KOPT-K1 (cell line): ENCODE results near the gene SCAMP3.
A peak's percentile ranks its signal among the peaks of the same experiment; 100 is the strongest.
"Not testable (repeated sequence)": the region's sequence is repeated elsewhere in the genome, so short reads cannot be mapped to it uniquely, and the experiment has no call there.

Source experiments
- H3K27ac ChIP-seq: fragments of 200-600 bp; sonication (generic); 2 replicates; pipeline ENCODE4 v1.5.1; 2016; ENCODE audit warnings: antibody characterized with exemption, mild to moderate bottlenecking, low read depth, low read length; ENCODE audit not compliant: poor library complexity, severe bottlenecking
- H3K36me3 ChIP-seq: fragments of 200-600 bp; sonication (generic); 2 replicates; pipeline ENCODE4 v1.5.1; 2017; ENCODE audit warnings: antibody characterized with exemption, mild to moderate bottlenecking, low read length, moderate library complexity; ENCODE audit not compliant: insufficient read depth
- H3K9me3 ChIP-seq: fragments of 200-600 bp; sonication (generic); 2 replicates; pipeline ENCODE4 v1.5.1; 2017; ENCODE audit warnings: antibody characterized with exemption, low read length, mild to moderate bottlenecking; ENCODE audit not compliant: insufficient read depth, poor library complexity, severe bottlenecking

The SCAMP3 gene

GRCh38 chr1:155233502-155233901 lies 28.7 kb downstream of the SCAMP3 start:
- H3K27ac ChIP-seq, H3K9me3 ChIP-seq: not testable (repeated sequence)
- H3K36me3 ChIP-seq, result peaks cover 28% of the 10 kb centered on the region; the same call in 1 of the 2 replicates

GRCh38 chr1:155232001-155232978 lies 29.9 kb downstream of the SCAMP3 start:
- not testable (repeated sequence) for H3K27ac ChIP-seq, H3K9me3 ChIP-seq
- H3K36me3 ChIP-seq, result peaks cover 20% of the 10 kb centered on the region; the same call in 1 of the 2 replicates

DNA sequence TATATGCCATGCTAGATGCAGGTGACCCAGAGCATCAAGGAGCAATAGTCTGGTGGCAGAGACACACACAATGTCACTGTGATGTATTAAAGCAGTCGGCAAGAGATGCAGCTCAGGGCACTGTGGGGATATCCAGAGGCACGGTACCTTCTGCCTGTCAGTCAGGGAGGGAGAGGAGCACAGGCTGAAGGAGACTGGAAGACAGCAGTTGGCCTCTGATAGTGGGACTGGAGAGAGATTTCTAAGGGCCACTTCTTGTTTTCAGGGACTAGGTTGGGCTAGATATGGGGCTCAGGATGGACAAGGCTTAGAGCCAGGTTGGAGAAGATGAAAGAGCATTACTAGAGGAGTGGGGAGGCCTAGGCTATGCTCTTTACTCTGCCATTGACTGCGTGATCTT lies 30.9 kb downstream of the SCAMP3 start:
- H3K27ac ChIP-seq, H3K9me3 ChIP-seq: not testable (repeated sequence)

GRCh38 chr1:155228096-155228427 lies 34.1 kb downstream of the SCAMP3 start:
- H3K27ac ChIP-seq, result peak overlapping the region; percentile 97

More for the DNA sequence above, 30.9 kb downstream of the SCAMP3 start:
- peaks cover 11% of the 10 kb centered on the region; the same call in 1 of the 2 replicates for H3K36me3 ChIP-seq

GRCh38 chr1:155227261-155228095 lies 34.7 kb downstream of the SCAMP3 start:
- Histone ChIP-seq H3K9me3 (no peaks in the 10 kb centered on the region), H3K27ac (peak overlapping the region; percentile 97), H3K36me3 (peaks cover 25% of the 10 kb centered on the region; the same call in 1 of the 2 replicates)

More at GRCh38 chr1:155228096-155228427, 34.1 kb downstream of the SCAMP3 start:
- Histone ChIP-seq H3K9me3 (no peaks in the 10 kb centered on the region), H3K36me3 (peaks cover 25% of the 10 kb centered on the region; the same call in 1 of the 2 replicates)

DNA sequence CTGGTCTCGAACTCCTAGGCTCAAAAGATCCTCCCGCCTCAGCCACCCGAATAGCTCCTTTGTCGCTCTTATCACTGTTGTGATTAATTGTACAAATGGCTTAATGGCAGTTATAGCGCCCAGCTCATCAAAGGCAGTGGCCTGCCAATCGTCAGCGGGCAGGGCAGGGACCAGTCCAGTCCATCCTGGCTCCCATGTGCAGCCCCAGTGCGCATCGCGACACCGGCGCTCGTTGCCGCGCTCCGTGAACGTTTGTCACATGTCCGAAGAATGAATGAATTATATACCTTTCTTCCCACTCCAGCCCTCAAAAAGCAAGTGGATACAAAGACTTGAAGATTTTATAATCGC lies 35.3 kb downstream of the SCAMP3 start:
- no peaks in the 10 kb centered on the region for H3K9me3 ChIP-seq
- H3K27ac ChIP-seq, result peak overlapping the region; percentile 97
- peaks cover 25% of the 10 kb centered on the region; the same call in 1 of the 2 replicates for H3K36me3 ChIP-seq

- Histone ChIP-seq H3K36me3 (peaks cover 25% of the 10 kb centered on the region; the same call in 1 of the 2 replicates), H3K27ac (peak overlapping the region; percentile 97), H3K9me3 (no peaks in the 10 kb centered on the region)
Observed at GRCh38 chr1:155226188-155226909, 35.8 kb downstream of the SCAMP3 start.

GRCh38 chr1:155225404-155225759 lies 36.8 kb downstream of the SCAMP3 start:
- Histone ChIP-seq H3K36me3 (peaks cover 25% of the 10 kb centered on the region; the same call in 1 of the 2 replicates), H3K27ac (peak overlapping the region; percentile 97)
- H3K9me3 ChIP-seq, result not testable (repeated sequence)

DNA sequence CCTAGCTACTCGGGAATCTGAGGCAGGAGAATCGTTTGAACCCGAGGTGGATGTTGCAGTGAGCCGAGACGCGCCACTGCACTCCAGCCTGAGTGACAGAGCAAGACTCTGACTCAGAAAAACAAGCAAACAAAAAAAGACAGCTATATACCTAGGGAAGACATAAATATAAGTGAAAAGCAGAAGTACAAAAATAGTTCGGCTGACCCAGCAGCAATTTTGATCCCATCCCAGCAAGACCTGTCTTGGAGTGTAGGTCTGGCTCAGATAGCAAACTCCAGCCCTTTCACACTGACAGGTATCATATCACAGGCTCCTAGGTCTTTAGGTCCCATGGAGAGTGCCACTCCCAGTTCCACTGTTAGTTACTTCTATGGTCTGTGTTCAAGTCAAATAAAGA lies 39.1 kb downstream of the SCAMP3 start:
- H3K27ac ChIP-seq, result no peak overlapping the region

DNA sequence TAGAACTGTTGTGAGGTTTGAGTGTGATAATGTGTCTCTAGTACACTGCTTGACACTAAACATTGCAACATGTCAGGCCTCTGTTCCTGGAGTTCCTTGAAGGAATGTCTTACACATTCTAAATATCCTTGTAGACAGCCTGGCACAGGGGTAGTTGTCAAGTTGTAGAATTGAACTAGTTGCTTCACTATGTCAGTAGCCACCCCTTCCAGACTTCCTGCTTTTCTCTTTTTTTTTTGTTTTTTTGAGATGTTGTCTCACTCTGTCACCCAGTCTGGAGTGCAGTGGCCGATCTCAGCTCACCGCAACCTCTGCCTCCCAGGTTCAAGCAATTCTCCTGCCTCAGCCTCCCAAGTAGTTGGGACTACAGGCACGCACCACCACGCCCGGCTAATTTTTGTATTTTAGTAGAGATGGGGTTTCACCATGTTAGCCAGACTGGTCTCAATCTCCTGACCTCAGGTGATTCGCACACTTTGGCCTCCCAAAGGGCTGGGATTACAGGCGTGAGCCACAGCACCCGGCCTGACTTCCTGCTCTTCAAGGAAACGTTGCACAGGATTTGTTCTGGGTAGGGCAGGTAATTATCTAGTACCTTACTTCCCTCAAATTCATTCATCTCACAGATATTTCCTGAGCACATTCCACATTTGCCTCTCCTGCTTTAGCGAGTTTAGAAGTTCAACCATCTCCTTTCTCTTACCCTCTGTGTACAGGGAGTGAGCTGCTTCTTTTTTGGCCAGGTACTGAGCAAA lies 41.8 kb downstream of the SCAMP3 start:
- not testable (repeated sequence) for H3K9me3 ChIP-seq, H3K27ac ChIP-seq
- H3K36me3 ChIP-seq, result peaks cover 33% of the 10 kb centered on the region; the same call in 1 of the 2 replicates

More for the DNA sequence above, 39.1 kb downstream of the SCAMP3 start:
- Histone ChIP-seq H3K9me3 (no peaks in the 10 kb centered on the region), H3K36me3 (peaks cover 25% of the 10 kb centered on the region; the same call in 1 of the 2 replicates)

GRCh38 chr1:155219592-155220031 lies 42.5 kb downstream of the SCAMP3 start:
- peaks cover 33% of the 10 kb centered on the region; the same call in 1 of the 2 replicates for H3K36me3 ChIP-seq
- H3K27ac ChIP-seq, result no peak overlapping the region
- no peaks in the 10 kb centered on the region for H3K9me3 ChIP-seq

DNA sequence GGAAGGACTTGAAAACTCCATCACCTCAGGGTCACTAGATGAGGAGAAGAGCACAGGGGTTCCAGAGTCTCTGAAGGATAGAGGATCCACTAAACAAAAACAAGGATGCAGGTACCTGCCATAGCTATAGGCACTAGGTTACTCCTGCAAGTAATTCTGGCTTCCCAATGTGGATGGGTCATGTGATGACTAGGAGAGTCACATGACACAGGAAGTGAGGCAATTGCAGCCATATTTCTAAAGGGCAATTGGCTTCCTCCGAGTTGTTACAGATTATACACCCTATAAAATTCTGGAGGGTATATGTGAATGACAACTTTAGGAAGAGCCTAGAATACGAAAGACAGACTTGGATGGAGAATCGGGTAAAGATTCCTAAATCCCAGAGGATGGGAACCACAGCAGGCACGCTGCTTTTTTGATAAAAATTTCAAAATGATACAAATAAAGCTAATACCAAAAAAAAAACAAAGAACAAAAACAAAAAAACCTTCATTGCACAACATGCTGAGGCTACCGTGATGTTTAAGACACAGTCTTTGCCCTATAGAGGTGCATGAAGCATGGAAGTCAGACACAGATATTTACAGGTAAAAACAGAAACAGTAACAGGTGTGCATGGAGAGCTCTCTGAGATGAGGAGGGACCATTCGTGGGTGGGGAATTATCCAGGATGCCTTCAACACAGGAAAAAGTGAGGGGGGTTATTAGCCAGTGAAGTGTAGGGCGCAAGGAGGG lies 43.1 kb downstream of the SCAMP3 start:
- no peaks in the 10 kb centered on the region for H3K9me3 ChIP-seq
- H3K36me3 ChIP-seq, result peaks cover 27% of the 10 kb centered on the region; the same call in 1 of the 2 replicates
- H3K27ac ChIP-seq, result no peak overlapping the region

- H3K27ac ChIP-seq, H3K9me3 ChIP-seq: not testable (repeated sequence)
- peaks cover 21% of the 10 kb centered on the region; the same call in 1 of the 2 replicates for H3K36me3 ChIP-seq
Observed at GRCh38 chr1:155214702-155215101, 47.5 kb downstream of the SCAMP3 start.
